C4-2B (cell line): ENCODE results near the gene PDZD2.

ENCODE experiments used
- H3K27ac ChIP-seq: fragments of 450-650 bp; 2 replicates; pipeline ENCODE4 v1.5.1; 2017
- CTCF ChIP-seq: fragments of 450-650 bp; conservative IDR thresholded peaks from 2 replicates; pipeline ENCODE4 v1.5.1; 2017; ENCODE audit warnings: mild to moderate bottlenecking
- ZFX ChIP-seq: fragments of 450-650 bp; IDR thresholded peaks from 2 replicates; pipeline ENCODE4 v1.6.1; 2017

The PDZD2 gene

GRCh38 chr5:32023816-32024215 is 384.9 kb downstream of the PDZD2 start:
- H3K27ac ChIP-seq = no peak overlapping the region
- no peak for TF ChIP-seq CTCF

- TF ChIP-seq CTCF = no peak
- no peak for TF ChIP-seq ZFX
- no peak overlapping the region for H3K27ac ChIP-seq
Observed at GRCh38 chr5:32024751-32025150, 385.8 kb downstream of the PDZD2 start.

DNA sequence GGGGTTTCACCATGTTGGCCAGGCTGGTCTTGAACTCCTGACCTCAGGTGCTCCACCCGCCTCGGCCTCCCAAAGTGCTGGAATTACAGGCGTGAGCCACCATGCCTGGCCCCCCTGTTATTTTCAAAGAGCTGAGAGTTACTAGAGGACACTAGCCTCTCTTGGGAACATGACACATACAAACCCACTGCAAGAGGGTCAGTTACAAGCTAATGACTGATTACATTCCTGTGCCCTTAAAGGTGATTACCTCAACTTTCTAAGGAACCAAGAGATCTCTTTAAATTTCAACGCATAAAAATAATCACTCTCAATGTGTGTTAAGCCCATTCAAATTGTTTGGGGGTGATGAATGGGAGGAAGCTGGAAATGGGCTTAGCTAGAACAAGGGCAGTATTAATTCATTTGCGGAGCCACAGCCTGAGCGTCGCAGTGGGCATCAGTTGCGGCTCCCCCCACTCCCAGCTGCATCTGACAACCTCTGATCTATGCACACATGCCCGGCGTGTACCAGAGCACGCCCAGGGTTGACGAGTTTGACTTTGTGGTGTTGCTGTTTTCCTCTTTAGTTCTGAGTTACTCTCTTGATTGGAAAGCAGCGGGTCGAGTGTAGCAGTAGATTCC is 388.3 kb downstream of the PDZD2 start:
- no peak overlapping the region for H3K27ac ChIP-seq

GRCh38 chr5:32027717-32028458 is 389.0 kb downstream of the PDZD2 start:
- no peak overlapping the region for H3K27ac ChIP-seq
- TF ChIP-seq CTCF = no peak
- TF ChIP-seq ZFX = no peak

More for the DNA sequence above, 388.3 kb downstream of the PDZD2 start:
- TF ChIP-seq ZFX = no peak
- TF ChIP-seq CTCF = no peak

DNA sequence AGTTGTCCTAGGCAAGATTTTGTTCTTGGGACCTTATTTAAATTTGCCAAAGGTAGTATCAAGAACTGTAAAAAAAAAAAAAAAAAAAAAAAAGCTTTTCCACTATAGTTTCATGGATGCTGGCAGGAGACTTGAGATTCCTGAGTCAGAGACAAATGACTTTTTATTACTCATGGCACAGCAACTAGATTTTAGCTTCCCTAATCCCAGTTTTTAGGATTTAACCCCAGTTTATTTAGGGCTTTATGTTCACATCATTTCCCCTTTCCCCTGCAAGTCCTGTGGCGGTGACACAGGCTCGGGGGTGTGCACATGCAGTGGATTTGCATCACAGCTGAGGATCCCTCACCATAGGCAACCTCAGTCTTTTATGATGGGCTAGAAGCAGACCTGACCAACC is 390.3 kb downstream of the PDZD2 start:
- TF ChIP-seq CTCF (no peak), ZFX (no peak)
- no peak overlapping the region for H3K27ac ChIP-seq

DNA sequence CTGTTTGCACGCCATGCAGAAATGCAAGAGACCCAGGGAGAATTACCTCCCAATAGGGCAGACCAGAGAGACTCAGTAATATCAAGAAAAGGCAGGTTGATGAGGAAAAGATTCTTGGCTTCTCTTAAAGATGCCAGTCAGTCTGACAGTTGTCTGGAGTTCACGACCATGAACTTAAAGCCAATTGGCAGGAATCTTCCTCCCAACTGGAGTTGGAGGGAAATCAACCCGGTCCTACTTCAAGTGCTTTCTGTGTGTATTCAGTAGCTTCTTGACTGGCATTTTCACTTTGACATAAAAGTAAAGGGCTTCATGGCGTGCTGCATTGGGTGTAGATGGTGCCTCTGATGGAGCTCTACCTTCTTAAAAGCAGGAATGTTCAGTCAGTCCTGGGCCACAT is 390.9 kb downstream of the PDZD2 start:
- no peak overlapping the region for H3K27ac ChIP-seq

More for the DNA sequence above, 390.9 kb downstream of the PDZD2 start:
- TF ChIP-seq CTCF (no peak), ZFX (no peak)
